Measurements from ENCODE around the gene TRAPPC10.

The TRAPPC10 gene

GRCh38 chr21:44062380-44062779 lies 50.3 kb downstream of the TRAPPC10 start:
- DNase-seq (ENCODE audit: low read depth, low spot score) = no peak
- no peak overlapping the region for H3K27ac ChIP-seq

- DNase-seq (ENCODE audit: low read depth, low spot score) = no peak
- no peak overlapping the region for H3K27ac ChIP-seq
These were observed 51.2 kb downstream of the TRAPPC10 start for GRCh38 chr21:44063151-44063912.

GRCh38 chr21:44064852-44065403 lies 52.8 kb downstream of the TRAPPC10 start:
- DNase-seq (ENCODE audit: low read depth, low spot score) = no peak
- H3K27ac ChIP-seq = no peak overlapping the region

GRCh38 chr21:44065428-44065827 lies 53.3 kb downstream of the TRAPPC10 start:
- no peak for DNase-seq (ENCODE audit: low read depth, low spot score)
- no peak overlapping the region for H3K27ac ChIP-seq

GRCh38 chr21:44066116-44066515 lies 54.0 kb downstream of the TRAPPC10 start:
- H3K27ac ChIP-seq = no peak overlapping the region

DNA sequence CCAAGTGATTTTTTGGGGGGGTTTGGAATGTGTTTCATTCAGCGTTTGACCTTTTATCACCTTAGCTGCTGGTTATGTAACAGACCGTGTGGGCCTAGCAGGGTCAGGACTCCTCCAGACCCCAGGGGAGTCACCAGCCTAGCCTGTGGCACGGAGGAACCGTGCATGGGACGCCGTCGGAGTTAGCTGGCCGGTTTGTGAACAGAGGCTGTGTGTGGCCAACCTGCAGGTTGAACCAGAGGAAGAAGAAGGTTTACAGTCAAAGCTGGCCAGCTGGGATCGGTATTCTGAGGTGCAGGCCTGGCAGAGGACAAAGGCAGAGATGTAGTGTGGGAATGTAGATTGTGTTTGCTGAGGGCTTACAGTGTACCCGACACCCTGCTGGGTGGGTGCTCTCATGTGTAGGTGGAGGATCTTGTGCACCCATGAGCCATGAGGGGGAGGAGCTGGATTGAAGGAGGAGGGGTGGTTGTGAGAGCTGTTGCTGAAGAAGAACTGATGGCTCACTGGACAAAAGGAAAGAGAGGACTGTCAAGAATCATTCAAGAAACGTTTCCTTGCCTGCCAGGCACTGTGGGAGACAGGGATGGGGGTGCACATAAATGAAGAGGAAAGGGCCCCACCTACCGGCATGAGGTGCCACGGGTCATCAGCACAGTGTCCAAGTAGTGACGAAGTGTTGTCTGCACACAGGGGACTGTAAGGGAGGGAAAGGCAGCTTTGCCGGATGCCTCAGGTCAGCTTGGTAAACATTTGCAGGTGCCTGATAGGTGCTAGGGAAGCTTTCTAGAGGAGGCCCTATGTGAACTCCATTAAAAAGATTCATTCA lies 55.1 kb downstream of the TRAPPC10 start:
- H3K27ac ChIP-seq = no peak overlapping the region
- no peak for DNase-seq (ENCODE audit: low read depth, low spot score)

More at GRCh38 chr21:44066116-44066515, 54.0 kb downstream of the TRAPPC10 start:
- DNase-seq (ENCODE audit: low read depth, low spot score) = no peak

DNA sequence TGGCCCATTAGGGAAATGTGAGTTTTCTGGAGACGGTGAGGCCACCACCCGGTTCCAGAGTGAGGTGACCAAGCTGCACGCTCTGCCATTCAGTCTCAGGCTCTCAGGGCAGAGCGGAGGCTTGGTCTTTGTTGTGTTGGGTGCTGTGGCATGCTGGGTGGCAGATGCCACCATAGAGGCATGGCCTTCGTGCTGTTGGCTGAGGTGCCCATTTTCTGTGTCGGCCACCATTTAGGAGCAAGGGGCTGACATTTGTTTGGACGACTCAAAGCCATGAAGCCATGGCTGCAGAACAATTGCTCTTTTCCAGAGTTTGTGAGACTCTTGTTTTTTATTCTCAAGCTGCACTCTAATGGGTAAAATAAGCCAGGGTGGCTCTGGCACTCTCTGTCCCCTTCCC lies 58.3 kb downstream of the TRAPPC10 start:
- no peak overlapping the region for H3K27ac ChIP-seq
- no peak for DNase-seq (ENCODE audit: low read depth, low spot score)

DNA sequence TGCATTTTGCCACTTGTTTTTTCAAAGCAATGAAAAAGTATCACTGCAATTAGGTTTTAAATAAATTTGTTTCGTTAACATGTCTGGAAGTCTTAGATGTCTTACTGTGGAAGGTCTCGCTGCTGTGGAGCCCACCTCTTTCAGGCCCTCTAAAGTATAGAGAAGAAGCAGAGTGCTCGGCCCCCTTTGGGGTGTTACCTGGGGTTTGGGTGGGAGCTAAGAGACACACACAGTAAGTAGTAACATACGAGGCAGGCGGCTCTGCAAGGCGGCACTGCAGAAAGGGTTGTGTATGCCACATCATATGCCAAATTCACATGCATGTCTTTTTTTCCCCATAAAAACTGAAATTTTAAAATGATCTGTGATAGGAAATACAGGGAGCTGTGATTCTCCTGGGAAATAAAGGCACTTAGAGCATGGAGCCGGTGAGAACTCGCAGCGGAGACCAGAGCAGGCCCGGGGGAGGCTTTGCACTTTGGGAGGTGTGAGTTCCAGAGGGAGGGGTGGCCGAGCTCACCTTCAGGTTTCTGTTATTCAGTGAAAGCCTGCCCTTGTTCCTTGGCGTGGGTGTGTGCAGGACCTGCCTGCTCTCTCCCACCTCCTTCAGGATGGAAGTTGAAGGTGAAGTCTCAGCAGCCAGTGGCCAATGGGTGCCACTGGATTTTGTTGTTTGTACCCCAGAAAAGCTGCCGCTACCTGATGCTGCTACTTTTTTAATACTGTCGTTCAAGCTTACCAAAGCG lies 59.4 kb downstream of the TRAPPC10 start:
- H3K27ac ChIP-seq = no peak overlapping the region
- DNase-seq (ENCODE audit: low read depth, low spot score) = no peak

GRCh38 chr21:44072111-44072510 lies 60.0 kb downstream of the TRAPPC10 start:
- no peak for DNase-seq (ENCODE audit: low read depth, low spot score)
- no peak overlapping the region for H3K27ac ChIP-seq

- DNase-seq (ENCODE audit: low read depth, low spot score) = no peak
These were observed 62.3 kb downstream of the TRAPPC10 start for GRCh38 chr21:44074315-44074958.

GRCh38 chr21:44076316-44076715 lies 64.2 kb downstream of the TRAPPC10 start:
- H3K27ac ChIP-seq = no peak overlapping the region
- no peak for DNase-seq (ENCODE audit: low read depth, low spot score)

More at GRCh38 chr21:44074315-44074958, 62.3 kb downstream of the TRAPPC10 start:
- H3K27ac ChIP-seq = no peak overlapping the region

GRCh38 chr21:44078411-44078981 lies 66.4 kb downstream of the TRAPPC10 start:
- no peak overlapping the region for H3K27ac ChIP-seq
- no peak for DNase-seq (ENCODE audit: low read depth, low spot score)

DNA sequence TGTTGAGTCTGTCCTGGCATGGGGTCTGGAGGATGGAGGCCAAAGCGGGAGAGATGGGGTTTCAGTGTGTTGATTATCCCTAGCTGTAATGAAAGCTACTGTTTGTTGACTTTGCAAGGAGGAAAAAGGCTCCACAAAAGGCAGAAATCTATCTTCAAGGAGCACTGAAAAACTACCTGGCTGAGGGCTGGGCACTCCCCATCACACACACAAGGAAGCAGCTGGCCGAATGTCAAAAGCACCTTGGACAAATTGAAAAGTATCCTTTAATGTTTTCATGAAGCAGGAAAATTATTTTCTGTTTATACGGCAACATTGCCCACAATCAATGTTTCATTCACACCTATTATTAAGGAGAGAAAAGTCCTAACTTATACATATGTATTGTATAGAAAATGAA lies 67.3 kb downstream of the TRAPPC10 start:
- DNase-seq (ENCODE audit: low read depth, low spot score) = no peak
- H3K27ac ChIP-seq = no peak overlapping the region

GRCh38 chr21:44079846-44080245 lies 67.7 kb downstream of the TRAPPC10 start:
- DNase-seq (ENCODE audit: low read depth, low spot score) = no peak
- no peak overlapping the region for H3K27ac ChIP-seq

- DNase-seq (ENCODE audit: low read depth, low spot score) = peak; percentile 33
- no peak overlapping the region for H3K27ac ChIP-seq
These were observed 70.7 kb downstream of the TRAPPC10 start for GRCh38 chr21:44082648-44083440.

- DNase-seq (ENCODE audit: low read depth, low spot score) = no peak
- H3K27ac ChIP-seq = no peak overlapping the region
These were observed 71.7 kb downstream of the TRAPPC10 start for GRCh38 chr21:44083631-44084291.

DNA sequence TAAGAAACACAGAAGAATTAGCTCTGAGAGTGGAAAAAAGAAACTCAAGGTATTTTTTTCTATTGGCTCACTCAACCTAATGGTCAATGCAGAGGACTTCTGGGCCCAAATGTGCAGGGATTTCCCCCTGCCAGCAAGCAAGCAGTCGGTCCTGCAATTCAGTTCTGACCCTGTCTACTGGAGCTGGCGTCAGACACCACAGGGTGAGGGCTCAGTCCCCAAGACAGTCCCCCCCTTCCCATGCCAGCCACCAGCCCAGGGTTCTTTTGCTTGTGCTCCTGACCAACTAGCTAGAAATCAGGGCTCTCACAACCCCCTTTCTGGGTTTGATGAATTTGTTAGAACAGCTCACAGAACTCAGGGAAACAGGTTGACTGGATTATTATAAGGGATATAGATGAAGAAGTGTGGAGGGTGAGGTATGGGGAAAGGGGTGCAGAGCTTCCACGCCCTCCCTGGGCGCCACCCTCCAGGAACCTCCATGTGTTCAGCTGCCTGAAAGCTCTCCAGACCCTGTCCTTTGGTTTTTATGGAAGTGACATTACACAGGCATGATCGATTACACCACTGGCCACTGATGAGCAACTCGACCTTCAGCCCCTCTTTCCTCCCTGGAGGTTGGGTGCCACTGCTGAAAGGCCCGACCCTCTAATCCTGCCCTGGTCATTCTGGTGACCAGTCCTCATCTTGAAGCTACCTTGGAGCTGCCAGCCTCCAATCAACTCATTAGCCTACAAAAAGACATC lies 72.6 kb downstream of the TRAPPC10 start:
- H3K27ac ChIP-seq = no peak overlapping the region
- no peak for DNase-seq (ENCODE audit: low read depth, low spot score)

Data from epithelial cell of prostate (primary cell).